DOHH2 (cell line): ENCODE results near the gene TFAP2A.

ENCODE experiments used
- EZH2phosphoT487 ChIP-seq: fragments of 200-600 bp; sonication (generic); IDR thresholded peaks from 2 replicates; pipeline ENCODE4 v1.6.1; 2017; ENCODE audit warnings: borderline replicate concordance, mild to moderate bottlenecking, antibody characterized with exemption, low read length, moderate library complexity, mixed read lengths
- TF ChIP-seq, protein P1 (sequence below): fragments of 200-600 bp; sonication (generic); IDR thresholded peaks from one replicate; pipeline ENCODE4 v1.5.1; 2014; ENCODE audit warnings: antibody characterized with exemption, mild to moderate bottlenecking, low read depth, low read length; ENCODE audit not compliant: poor library complexity, severe bottlenecking

DNA sequence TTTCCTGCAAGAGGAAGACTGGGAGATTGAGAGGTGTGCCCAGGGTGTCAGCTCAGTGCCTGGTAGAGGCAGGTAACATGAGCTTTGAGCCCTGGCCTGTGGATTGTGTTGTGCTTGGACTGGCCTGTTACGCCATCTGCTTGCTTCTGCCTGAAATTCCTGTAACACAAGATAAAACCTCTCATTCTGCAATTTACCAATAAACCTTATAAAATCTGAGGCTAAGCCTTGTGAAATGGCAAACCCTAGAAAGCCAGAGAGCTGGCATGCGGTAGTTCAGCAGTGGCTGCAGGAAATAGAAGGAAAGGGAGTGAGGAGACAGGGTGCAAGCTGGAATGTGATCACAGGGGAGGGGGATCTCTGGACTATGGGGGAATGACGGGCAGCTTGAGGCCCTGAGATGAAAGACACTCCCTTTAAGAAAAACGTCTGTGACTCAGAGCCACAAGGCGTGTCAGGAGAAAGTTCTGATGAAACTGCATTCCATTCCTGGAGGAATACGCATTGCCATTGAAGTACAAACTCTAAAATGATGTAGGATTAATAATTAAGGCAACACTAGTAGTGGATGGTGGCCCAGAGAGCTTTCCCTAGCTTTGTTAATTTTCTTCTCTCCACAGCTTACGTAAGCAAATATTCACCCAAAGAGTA is 26.3 kb upstream of the TFAP2A start:
- TF ChIP-seq, protein P1, sequence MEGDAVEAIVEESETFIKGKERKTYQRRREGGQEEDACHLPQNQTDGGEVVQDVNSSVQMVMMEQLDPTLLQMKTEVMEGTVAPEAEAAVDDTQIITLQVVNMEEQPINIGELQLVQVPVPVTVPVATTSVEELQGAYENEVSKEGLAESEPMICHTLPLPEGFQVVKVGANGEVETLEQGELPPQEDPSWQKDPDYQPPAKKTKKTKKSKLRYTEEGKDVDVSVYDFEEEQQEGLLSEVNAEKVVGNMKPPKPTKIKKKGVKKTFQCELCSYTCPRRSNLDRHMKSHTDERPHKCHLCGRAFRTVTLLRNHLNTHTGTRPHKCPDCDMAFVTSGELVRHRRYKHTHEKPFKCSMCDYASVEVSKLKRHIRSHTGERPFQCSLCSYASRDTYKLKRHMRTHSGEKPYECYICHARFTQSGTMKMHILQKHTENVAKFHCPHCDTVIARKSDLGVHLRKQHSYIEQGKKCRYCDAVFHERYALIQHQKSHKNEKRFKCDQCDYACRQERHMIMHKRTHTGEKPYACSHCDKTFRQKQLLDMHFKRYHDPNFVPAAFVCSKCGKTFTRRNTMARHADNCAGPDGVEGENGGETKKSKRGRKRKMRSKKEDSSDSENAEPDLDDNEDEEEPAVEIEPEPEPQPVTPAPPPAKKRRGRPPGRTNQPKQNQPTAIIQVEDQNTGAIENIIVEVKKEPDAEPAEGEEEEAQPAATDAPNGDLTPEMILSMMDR: no peak
- TF ChIP-seq EZH2phosphoT487: no peak
